Measurements from ENCODE around the gene RAB37.

RAB37 gene

DNA sequence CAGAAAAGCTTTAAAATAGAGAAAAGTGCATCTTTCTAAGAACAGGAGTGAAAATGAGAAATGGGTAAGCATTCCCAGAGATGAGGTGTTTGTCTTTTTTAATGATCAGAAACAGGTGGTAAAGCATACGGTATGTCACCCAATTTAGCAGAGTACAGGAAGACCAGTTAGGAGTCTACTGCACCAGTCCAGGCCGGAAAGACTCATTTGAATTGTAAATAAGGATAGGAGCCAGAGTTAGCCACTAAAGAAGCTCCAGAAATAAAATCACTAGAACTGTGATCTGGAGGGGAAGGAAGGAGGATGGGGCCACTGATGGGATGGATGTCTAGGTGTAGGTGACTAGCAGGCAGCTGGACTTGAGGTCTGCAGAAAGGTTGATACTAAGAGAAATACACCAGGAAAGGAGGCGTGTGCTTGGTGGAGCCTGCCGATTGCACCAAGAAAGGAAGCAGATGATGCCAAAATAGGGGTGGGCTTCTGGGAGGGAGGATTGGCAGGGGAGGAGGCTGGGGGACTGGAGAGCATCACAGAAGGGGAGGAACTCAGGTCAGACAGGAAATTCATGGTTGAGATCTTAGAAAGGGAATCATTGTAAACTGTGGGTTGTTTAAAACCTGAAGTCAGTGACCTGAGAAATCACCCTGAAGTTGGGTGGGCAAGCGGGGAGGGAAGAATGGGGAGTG, 47.2 kb downstream of the RAB37 start:
- DNase-seq: no peak

DNA sequence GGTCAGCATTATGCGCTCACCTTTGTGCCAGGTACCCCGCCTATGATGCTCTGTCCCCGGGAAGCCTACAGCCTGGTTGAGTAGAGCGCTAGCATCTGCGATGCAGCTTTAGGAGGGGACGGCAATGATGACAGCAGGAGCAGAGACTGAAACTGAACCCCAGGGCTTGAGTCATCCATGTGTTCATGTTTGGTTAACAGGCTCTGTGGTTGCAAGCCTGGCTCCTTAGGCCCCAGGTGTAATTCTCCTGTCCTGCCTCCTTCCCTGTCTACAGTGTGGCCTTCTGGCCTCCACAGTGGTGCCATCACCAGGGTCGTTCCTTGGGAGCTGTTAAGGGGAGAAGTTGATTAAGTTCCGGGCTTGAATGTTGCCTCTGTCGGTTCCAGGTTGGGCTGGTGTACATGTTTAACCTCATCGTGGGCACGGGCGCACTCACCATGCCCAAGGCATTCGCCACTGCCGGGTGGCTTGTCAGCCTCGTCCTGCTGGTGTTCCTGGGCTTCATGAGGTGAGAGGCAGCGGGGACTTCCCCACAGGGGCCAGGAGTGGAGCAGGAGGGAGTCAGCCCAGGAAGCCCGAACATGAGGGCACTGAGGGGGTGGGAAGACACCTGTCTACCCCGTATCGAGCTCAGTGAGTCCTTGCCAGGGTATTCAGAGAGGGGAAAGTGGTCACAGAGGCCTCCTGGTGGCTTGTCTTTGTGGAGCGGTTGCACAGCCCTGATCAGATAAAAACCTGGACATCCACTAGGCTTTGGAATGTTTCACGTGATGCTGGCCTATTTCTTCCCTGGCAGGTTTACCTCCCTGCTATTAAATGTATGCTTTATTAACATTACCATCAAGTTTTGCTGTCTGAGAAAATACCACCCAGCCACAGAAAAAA, 48.3 kb downstream of the RAB37 start:
- no peak for DNase-seq

DNA sequence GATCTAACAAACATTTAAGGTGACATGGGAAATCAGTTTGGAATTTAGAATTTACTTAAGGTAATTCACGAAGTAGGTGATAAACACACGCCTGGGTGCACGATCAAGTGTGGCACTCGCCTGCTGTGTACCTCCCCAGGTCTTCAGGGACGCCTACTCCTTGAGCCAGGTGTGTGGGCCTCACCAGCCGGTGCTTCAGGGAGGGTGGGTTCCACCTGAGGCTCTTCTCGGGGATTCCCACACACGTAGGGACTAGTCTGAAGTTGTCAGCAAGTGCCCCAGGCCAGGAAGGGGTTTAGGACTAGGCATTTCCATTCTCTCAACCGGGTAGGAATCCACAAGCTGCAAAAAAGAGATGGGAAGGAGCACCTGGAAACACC, 48.9 kb downstream of the RAB37 start:
- DNase-seq: no peak

DNA sequence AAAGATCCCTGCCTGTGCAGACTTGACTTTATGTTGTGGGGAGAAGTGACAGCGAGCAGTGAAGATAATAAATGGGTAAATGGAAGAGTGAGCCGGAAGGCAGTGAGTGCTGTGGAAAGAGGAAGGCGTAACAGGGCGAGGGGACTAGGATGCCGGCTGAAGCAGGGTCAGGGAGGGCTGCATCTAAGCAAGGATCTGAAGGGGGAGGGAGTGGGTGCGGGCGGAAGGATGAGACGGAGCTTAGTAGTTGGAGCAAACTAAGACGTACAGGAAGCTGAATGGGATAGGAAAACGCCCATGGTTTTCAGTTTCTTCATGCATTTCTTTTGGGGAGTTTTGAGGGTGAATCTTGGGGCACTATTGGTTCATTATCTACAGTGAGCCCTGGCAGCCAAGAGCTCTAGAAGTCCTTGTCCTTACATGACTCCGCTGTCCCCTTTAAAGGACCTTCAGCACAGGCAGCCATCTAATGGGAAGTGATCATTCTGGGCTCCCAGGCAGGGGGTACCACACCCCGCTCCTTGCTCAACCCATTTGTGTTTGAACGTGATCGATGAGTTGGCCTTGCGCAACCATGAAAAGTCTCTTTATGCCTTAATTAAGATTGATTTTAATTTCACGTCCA, 49.5 kb downstream of the RAB37 start:
- no peak for DNase-seq

DNA sequence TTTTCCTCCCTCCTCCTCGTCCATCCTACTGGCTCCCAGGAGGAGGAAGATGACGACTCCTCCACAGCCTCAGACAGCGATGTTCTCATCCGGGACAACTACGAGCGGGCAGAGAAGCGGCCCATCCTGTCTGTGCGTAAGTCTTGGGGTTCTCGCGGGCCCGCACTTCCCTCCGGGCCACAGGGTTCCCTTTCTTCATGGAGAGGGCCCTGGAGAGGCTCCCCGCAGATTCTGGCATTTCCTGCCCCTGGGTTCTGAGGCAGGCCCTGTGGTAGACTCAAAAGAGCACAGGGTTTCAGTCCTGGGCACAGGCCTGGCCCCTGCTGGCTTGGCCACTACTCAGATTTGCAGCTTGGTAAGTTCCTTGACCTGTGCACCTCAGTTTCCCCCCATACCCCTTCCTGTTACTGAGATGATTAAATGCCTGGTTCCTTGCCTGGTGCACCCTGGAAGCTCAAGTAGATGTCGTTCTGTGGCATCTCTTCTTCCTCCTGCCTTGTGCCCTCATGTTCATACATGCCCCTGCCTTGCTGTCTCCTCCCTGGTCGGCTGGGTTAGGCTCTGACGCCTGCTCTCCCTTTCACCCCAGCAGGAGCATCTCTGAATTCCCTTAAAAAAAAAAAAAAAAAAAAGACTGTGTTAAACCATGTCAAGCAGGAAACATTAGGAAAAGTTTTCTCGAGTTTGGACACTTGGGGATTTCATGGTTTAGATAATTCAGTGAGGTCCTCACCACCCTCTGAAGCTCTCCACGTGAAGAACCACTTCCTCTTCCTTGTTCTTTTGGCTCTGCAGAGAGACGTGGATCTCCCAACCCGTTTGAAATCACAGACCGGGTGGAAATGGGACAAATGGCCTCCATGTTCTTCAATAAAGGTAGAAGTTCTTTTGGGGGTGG, 53.4 kb downstream of the RAB37 start:
- DNase-seq: no peak

DNA sequence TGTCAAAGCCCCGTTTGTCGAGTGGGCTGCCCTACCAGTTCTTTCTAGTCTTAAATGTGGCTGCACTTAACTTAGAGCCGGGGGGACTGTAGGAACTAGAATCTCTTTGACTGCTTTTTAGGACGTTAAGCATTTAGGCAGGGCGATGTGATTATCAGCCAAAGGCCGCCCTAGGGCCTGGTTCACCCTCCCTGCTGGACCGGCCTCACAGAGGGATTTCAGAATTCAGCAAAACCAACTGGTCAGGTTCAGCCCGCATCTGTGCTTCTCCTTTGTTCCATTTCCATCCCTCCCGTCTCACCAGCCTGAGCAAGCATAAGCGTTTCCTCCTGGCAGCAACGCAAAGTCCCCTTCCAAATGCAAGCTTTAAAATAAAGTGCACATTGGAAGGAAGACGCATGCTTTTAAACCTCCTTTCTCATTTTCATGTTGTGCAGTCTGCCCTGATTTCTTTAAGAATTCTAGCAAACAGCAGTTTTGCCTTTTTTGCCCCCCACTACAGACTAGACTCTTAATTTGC, 55.6 kb downstream of the RAB37 start:
- DNase-seq: no peak

DNA sequence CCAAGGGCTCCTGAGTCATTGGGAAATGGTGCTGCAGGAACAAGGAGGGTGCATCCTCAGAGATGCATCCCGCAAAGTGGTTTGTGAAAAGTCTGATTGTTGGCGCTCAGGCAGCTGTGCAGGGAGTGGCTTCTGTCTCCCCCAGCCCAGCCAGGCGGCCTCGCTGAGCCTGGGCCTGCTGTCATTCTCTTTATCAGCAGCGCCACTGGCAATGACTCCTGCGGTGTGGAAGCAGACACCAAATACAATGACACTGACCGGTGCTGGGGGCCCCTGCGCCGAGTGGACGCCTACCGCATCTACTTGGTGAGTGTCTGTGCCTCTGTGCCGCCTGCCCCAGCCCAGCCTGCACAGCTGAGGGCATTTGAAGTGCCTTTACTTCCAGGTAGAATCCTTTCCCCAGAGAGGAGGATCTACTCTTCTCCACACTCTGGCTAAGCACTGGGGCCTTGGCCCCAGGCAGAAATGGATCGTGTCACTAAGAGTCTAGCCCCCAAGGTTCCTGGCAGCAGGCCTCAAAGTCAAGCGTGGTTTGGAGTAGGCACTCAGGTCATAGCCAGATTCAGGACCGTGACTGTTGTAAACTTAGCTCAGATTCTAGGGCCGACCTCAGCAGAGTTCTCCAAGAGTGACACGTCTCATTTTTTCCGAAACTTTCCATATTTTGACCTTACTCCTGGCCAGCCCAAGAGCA, 58.4 kb downstream of the RAB37 start:
- DNase-seq: no peak

DNA sequence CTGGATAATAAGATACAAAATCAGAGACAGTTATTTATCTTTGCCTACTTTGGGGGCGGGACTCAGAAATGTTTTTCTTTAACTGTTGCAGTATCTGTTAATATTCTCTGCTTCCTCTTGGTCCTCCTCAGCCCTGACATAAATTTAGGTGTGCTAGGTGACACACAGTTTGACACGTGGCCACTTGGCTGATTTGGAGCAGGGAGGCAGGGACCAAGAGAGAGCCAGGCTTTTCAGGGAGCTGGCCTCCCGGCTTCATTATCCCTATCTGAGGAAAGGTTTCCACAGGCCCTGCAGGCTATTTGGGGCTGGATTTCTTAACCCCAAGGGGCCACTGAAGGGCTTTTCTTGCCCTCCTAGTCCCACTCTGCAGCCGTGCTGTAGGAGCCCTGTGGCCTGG, 59.2 kb downstream of the RAB37 start:
- no peak for DNase-seq

DNA sequence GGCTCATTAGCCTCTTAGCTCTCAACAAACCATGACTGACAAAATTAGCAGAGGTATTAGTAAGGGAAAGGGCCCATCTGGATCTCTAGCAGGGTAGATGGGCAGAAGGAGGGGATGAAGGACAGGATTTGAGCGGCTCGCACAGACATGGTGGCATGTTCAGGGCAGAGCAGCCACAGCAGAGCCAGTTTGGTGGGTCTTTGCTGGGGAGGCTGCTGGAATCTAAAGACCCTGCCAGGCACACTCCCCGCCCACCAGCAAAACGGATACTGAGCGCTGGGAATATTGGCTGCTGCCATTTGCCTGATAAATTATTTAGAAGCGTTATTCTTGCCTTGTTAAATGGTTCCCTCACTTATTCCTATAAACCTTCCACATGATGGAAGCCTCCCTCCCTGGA, 59.8 kb downstream of the RAB37 start:
- DNase-seq: no peak
